Duodenal mucosa (tissue), 2 donors: ENCODE data around the gene MET.

Experiments
- H3K27ac ChIP-seq: one replicate; pipeline ENCODE4 v1.7.0; 2013; ENCODE audit warnings: low read depth, low read length
- H3K27me3 ChIP-seq, 2 donors: one replicate each; pipeline ENCODE4 v1.7.0; 2013; ENCODE audit warnings: low read length in 2 of 2, control low read depth in 1 of 2; ENCODE audit not compliant: insufficient read depth in 2 of 2, control insufficient read depth in 1 of 2
- H3K36me3 ChIP-seq, 2 donors: one replicate each; pipeline ENCODE4 v1.7.0; 2013; ENCODE audit warnings: low read length in 2 of 2, control low read depth in 1 of 2; ENCODE audit not compliant: insufficient read depth in 2 of 2, control insufficient read depth in 1 of 2
- H3K4me1 ChIP-seq, 2 donors: one replicate each; pipeline ENCODE4 v1.7.0; 2013; ENCODE audit warnings: low read length in 2 of 2, control low read depth in 1 of 2; ENCODE audit not compliant: insufficient read depth in 2 of 2, control insufficient read depth in 1 of 2
- H3K4me3 ChIP-seq, 2 donors: one replicate each; pipeline ENCODE4 v1.7.0; 2013; ENCODE audit warnings: low read length in 2 of 2, low read depth in 1 of 2
- H3K9ac ChIP-seq, 2 donors: one replicate each; pipeline ENCODE4 v1.7.0; 2013; ENCODE audit warnings: low read length in 2 of 2, low read depth in 1 of 2
- H3K9me3 ChIP-seq, 2 donors: one replicate each; pipeline ENCODE4 v1.7.0; 2013; ENCODE audit warnings: low read length in 2 of 2, control low read depth in 1 of 2; ENCODE audit not compliant: control insufficient read depth in 1 of 2

Gene MET

DNA sequence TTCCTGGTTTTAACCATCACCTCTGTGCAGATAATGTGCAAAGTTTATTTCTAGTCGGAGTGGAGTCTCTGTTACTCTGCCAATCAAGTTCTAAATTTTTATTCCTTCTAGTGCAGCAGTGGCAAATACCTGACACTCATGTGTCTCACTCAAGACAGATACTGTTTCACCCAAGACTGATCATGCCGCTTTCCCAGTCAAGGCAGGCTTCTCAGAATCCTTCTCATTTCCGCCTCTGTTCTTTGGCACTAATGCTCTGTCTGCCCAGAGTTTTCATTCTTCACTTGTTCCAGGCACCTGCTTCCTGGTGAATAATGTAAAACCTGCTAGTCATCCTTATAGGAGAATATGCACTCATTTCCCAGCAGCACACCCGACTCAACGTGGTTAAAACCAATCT, 24.7 kb downstream of the MET start:
- Histone ChIP-seq H3K4me3 (no peak overlapping the region), H3K36me3 (no peaks in the 10 kb centered on the region), H3K9ac (no peak overlapping the region), H3K27me3 (no peaks in the 10 kb centered on the region), H3K9me3 (no peaks in the 10 kb centered on the region), H3K27ac (no peak overlapping the region), H3K4me1 (no peaks in the 10 kb centered on the region)

DNA sequence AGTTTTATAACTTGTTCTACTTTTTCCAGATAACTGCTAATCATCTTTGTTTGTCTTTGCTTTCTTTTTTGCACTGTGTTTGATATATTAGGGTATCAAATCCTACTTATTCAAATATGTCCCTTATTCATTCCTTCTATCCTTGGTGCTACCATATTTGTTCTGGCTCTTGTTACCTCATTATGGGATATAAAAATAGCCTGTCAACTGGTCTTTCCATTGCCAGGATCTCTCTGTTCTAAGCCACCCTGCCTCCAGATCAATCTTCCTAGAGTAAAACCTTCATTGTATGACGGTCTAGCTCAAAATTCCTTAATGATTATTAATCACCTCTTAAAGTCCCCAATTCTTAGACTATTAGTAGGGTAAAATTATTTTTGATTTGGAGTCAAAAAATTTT, 25.2 kb downstream of the MET start:
- no peaks in the 10 kb centered on the region for H3K36me3 ChIP-seq
- H3K27me3 ChIP-seq: no peaks in the 10 kb centered on the region
- H3K4me1 ChIP-seq: no peaks in the 10 kb centered on the region
- no peak overlapping the region for H3K27ac ChIP-seq
- H3K4me3 ChIP-seq: no peak overlapping the region
- no peaks in the 10 kb centered on the region for H3K9me3 ChIP-seq
- H3K9ac ChIP-seq: no peak overlapping the region

DNA sequence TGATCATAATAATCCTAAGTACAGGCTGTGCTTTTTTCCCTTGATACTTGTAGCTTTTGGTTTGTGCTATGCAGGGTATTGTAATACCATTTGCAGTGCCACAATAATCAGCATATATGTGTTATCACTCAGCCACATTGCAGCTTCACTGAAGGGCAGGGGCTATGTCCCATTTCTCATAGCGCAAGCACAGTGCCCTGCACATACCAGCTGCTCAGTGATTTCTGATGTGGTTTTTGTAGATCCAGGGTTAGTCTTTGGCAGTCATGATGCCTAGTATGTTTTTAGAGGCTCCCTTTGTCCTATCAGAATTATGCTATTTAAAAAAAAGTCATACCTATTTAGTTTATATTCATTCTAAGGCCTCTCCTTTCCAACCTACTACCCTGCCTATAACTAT, 25.8 kb downstream of the MET start:
- H3K27me3 ChIP-seq: no peaks in the 10 kb centered on the region
- no peak overlapping the region for H3K9ac ChIP-seq
- no peak overlapping the region for H3K27ac ChIP-seq
- no peaks in the 10 kb centered on the region for H3K4me1 ChIP-seq
- no peaks in the 10 kb centered on the region for H3K9me3 ChIP-seq
- no peak overlapping the region for H3K4me3 ChIP-seq
- H3K36me3 ChIP-seq: no peaks in the 10 kb centered on the region

- no peak overlapping the region for H3K9ac ChIP-seq
- H3K9me3 ChIP-seq: no peaks in the 10 kb centered on the region
- H3K27ac ChIP-seq: no peak overlapping the region
- no peaks in the 10 kb centered on the region for H3K36me3 ChIP-seq
- no peak overlapping the region for H3K4me3 ChIP-seq
- H3K27me3 ChIP-seq: no peaks in the 10 kb centered on the region
- H3K4me1 ChIP-seq: no peaks in the 10 kb centered on the region
Measured at GRCh38 chr7:116698396-116698795, 26.4 kb downstream of the MET start.

DNA sequence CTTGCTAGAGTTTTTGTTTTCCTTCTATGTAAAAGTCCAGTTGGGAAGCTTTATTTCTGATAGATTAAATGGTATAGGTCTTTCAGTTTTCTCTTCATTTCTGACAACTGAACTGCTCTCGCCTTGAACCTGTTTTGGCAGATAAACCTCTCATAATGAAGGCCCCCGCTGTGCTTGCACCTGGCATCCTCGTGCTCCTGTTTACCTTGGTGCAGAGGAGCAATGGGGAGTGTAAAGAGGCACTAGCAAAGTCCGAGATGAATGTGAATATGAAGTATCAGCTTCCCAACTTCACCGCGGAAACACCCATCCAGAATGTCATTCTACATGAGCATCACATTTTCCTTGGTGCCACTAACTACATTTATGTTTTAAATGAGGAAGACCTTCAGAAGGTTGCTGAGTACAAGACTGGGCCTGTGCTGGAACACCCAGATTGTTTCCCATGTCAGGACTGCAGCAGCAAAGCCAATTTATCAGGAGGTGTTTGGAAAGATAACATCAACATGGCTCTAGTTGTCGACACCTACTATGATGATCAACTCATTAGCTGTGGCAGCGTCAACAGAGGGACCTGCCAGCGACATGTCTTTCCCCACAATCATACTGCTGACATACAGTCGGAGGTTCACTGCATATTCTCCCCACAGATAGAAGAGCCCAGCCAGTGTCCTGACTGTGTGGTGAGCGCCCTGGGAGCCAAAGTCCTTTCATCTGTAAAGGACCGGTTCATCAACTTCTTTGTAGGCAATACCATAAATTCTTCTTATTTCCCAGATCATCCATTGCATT, 27.1 kb downstream of the MET start:
- Histone ChIP-seq H3K27me3 (no peaks in the 10 kb centered on the region), H3K27ac (no peak overlapping the region), H3K4me1 (no peaks in the 10 kb centered on the region), H3K9me3 (no peaks in the 10 kb centered on the region), H3K4me3 (no peak overlapping the region), H3K9ac (no peak overlapping the region), H3K36me3 (no peaks in the 10 kb centered on the region)

DNA sequence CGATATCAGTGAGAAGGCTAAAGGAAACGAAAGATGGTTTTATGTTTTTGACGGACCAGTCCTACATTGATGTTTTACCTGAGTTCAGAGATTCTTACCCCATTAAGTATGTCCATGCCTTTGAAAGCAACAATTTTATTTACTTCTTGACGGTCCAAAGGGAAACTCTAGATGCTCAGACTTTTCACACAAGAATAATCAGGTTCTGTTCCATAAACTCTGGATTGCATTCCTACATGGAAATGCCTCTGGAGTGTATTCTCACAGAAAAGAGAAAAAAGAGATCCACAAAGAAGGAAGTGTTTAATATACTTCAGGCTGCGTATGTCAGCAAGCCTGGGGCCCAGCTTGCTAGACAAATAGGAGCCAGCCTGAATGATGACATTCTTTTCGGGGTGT, 27.7 kb downstream of the MET start:
- Histone ChIP-seq H3K4me3 (no peak overlapping the region), H3K27ac (no peak overlapping the region), H3K4me1 (no peaks in the 10 kb centered on the region), H3K36me3 (no peaks in the 10 kb centered on the region), H3K27me3 (no peaks in the 10 kb centered on the region), H3K9me3 (no peaks in the 10 kb centered on the region), H3K9ac (no peak overlapping the region)

- Histone ChIP-seq H3K36me3 (no peaks in the 10 kb centered on the region), H3K27ac (no peak overlapping the region), H3K9ac (no peak overlapping the region), H3K4me3 (no peak overlapping the region), H3K9me3 (no peaks in the 10 kb centered on the region), H3K27me3 (no peaks in the 10 kb centered on the region), H3K4me1 (no peaks in the 10 kb centered on the region)
Measured at GRCh38 chr7:116702046-116702785, 30.2 kb downstream of the MET start.

- Histone ChIP-seq H3K27me3 (no peaks in the 10 kb centered on the region), H3K4me3 (no peak overlapping the region), H3K27ac (no peak overlapping the region), H3K36me3 (no peaks in the 10 kb centered on the region), H3K4me1 (no peaks in the 10 kb centered on the region), H3K9ac (no peak overlapping the region), H3K9me3 (no peaks in the 10 kb centered on the region)
Measured at GRCh38 chr7:116704650-116705228, 32.7 kb downstream of the MET start.

DNA sequence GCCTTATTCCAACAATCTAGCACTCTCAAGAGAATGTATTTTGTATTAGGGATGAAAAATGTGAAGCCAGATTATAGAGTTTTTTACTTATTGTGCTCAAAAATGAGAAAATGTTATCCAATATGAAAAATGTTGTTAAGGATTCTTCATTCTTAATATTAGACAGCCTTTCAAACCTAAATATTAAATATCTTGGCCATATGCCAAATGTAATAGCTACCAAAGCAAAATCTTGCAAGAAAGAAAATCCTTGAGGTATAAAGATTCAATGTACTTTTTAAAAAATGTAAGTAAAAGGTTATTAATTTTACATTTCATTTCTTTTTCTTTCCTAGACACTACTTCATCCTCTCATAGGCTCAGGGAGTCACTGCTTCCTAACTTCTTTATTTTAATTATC, 33.4 kb downstream of the MET start:
- Histone ChIP-seq H3K9me3 (no peaks in the 10 kb centered on the region), H3K4me1 (no peaks in the 10 kb centered on the region), H3K27me3 (no peaks in the 10 kb centered on the region), H3K4me3 (no peak overlapping the region), H3K36me3 (no peaks in the 10 kb centered on the region), H3K27ac (no peak overlapping the region), H3K9ac (no peak overlapping the region)

DNA sequence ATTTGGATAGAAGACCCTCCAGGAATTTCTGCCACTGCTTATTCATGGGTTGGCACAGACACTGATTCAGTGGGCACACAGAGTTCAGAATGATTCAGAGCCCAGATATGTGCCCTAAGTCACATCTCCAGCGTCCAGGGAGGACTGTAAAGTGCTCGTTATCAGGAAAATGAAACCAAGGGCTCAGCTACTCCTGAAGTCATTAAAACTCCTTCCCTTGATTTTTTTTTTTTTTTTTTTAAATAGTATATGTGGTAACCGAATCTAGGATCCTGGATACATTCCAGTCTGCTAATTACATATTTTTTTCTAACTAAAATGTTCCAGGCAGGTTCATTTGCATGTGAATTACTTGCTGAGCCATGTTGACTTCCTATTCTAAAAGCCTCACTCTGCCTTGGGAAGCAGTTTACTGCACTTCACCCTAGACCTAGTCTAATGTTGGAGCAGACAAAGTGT, 34.7 kb downstream of the MET start:
- Histone ChIP-seq H3K4me1 (no peaks in the 10 kb centered on the region), H3K4me3 (no peak overlapping the region), H3K9ac (no peak overlapping the region), H3K36me3 (no peaks in the 10 kb centered on the region), H3K27ac (no peak overlapping the region), H3K9me3 (no peaks in the 10 kb centered on the region), H3K27me3 (no peaks in the 10 kb centered on the region)
